H9 (cell line): ENCODE results near the gene SLC37A2. TPM values are rescaled to one million over a fixed set of nuclear protein-coding genes. Genes with fewer than 3 reads are reported as not detected.

Experiments used
- DNase-seq: peaks from one replicate; pipeline ENCODE4 v3.0.0-alpha.2; 2017
- H2AFZ ChIP-seq: one replicate; pipeline ENCODE4 v1.6.1; 2013; ENCODE audit warnings: mild to moderate bottlenecking, low read length, control low read depth, moderate library complexity
- H2AK5ac ChIP-seq: 2 replicates; pipeline ENCODE4 v1.6.1; 2013; ENCODE audit warnings: low read length, control low read depth, mixed read lengths; ENCODE audit not compliant: insufficient read length
- H2BK120ac ChIP-seq: one replicate; pipeline ENCODE4 v1.6.1; 2013; ENCODE audit warnings: low read depth, mild to moderate bottlenecking, low read length, control low read depth, inconsistent platforms; ENCODE audit not compliant: poor library complexity, severe bottlenecking
- H2BK12ac ChIP-seq: 2 replicates; pipeline ENCODE4 v1.6.1; 2013; ENCODE audit warnings: low read length, control low read depth, mixed read lengths, low read depth; ENCODE audit not compliant: insufficient read length
- H2BK15ac ChIP-seq: 2 replicates; pipeline ENCODE4 v1.6.1; 2013; ENCODE audit warnings: low read depth, low read length, control low read depth
- H2BK20ac ChIP-seq: one replicate; pipeline ENCODE4 v1.6.1; 2013; ENCODE audit warnings: low read depth, mild to moderate bottlenecking, low read length, control low read depth, inconsistent platforms; ENCODE audit not compliant: poor library complexity, severe bottlenecking
- H2BK5ac ChIP-seq: 2 replicates; pipeline ENCODE4 v1.6.1; 2013; ENCODE audit warnings: low read length, control low read depth, mixed read lengths; ENCODE audit not compliant: insufficient read length
- H3K14ac ChIP-seq: 2 replicates; pipeline ENCODE4 v1.6.1; 2013; ENCODE audit warnings: low read length, control low read depth; ENCODE audit not compliant: insufficient read depth
- H3K18ac ChIP-seq: 2 replicates; pipeline ENCODE4 v1.6.1; 2013; ENCODE audit warnings: low read depth, mild to moderate bottlenecking, mixed read lengths, low read length, control low read depth; ENCODE audit not compliant: insufficient read length
- H3K23ac ChIP-seq: 2 replicates; pipeline ENCODE4 v1.6.1; 2013; ENCODE audit warnings: low read length, control low read depth, mixed read lengths, low read depth; ENCODE audit not compliant: insufficient read length
- H3K23me2 ChIP-seq: 2 replicates; pipeline ENCODE4 v1.6.1; 2013; ENCODE audit warnings: low read depth, mild to moderate bottlenecking, mixed read lengths, low read length, control low read depth; ENCODE audit not compliant: insufficient read length, poor library complexity, severe bottlenecking
- H3K27ac ChIP-seq: 2 replicates; pipeline ENCODE4 v1.5.1; 2013; ENCODE audit warnings: low read length, control low read depth, mixed read lengths, low read depth; ENCODE audit not compliant: insufficient read length
- H3K27me3 ChIP-seq: 2 replicates; pipeline ENCODE4 v1.6.1; 2013; ENCODE audit warnings: low read length, control low read depth, inconsistent platforms; ENCODE audit not compliant: insufficient read depth
- H3K4ac ChIP-seq: 2 replicates; pipeline ENCODE4 v1.6.1; 2013; ENCODE audit warnings: low read depth, mild to moderate bottlenecking, control low read depth, inconsistent platforms, low read length, moderate library complexity
- H3K4me1 ChIP-seq: 2 replicates; pipeline ENCODE4 v1.6.1; 2013; ENCODE audit warnings: low read length, control low read depth, inconsistent platforms; ENCODE audit not compliant: insufficient read depth
- H3K4me2 ChIP-seq: 2 replicates; pipeline ENCODE4 v1.6.1; 2013; ENCODE audit warnings: low read length, control low read depth, mixed read lengths; ENCODE audit not compliant: insufficient read length, insufficient read depth
- H3K56ac ChIP-seq: 2 replicates; pipeline ENCODE4 v1.6.1; 2013; ENCODE audit warnings: low read depth, mild to moderate bottlenecking, mixed read lengths, low read length, control low read depth; ENCODE audit not compliant: insufficient read length
- H3K79me1 ChIP-seq: 2 replicates; pipeline ENCODE4 v1.6.1; 2013; ENCODE audit warnings: low read depth, mild to moderate bottlenecking, moderate library complexity, low read length, control low read depth, inconsistent platforms; ENCODE audit not compliant: insufficient read depth, poor library complexity, severe bottlenecking
- H3K79me2 ChIP-seq: 2 replicates; pipeline ENCODE4 v1.6.1; 2013; ENCODE audit warnings: low read length, control low read depth, inconsistent platforms; ENCODE audit not compliant: insufficient read depth
- H3K9ac ChIP-seq: 2 replicates; pipeline ENCODE4 v1.6.1; 2013; ENCODE audit warnings: low read length, control low read depth, mixed read lengths; ENCODE audit not compliant: insufficient read length; ENCODE audit errors: extremely low read depth
- H3K9me3 ChIP-seq: one replicate; pipeline ENCODE4 v1.6.1; 2013; ENCODE audit warnings: low read depth, low read length, inconsistent platforms; ENCODE audit not compliant: control insufficient read depth
- H3T11ph ChIP-seq: one replicate; pipeline ENCODE4 v1.6.1; 2013; ENCODE audit warnings: mild to moderate bottlenecking, low read length, control low read depth, inconsistent platforms
- H4K20me1 ChIP-seq: one replicate; pipeline ENCODE4 v1.6.1; 2013; ENCODE audit not compliant: control insufficient read depth, insufficient read length, insufficient read depth
- H4K5ac ChIP-seq: 2 replicates; pipeline ENCODE4 v1.6.1; 2013; ENCODE audit warnings: low read depth, mild to moderate bottlenecking, mixed read lengths, low read length, control low read depth; ENCODE audit not compliant: insufficient read length
- H4K8ac ChIP-seq: replicated peaks from 2 replicates; pipeline ENCODE4 v1.6.1; 2013; ENCODE audit warnings: low read length, control low read depth, mixed read lengths, low read depth; ENCODE audit not compliant: insufficient read length
- H4K91ac ChIP-seq: 2 replicates; pipeline ENCODE4 v1.6.1; 2013; ENCODE audit warnings: low read depth, mild to moderate bottlenecking, moderate library complexity, mixed read lengths, low read length, control low read depth; ENCODE audit not compliant: insufficient read length
- H3K27ac Mint-ChIP-seq, 3 experiments: 2 replicates in 2 of 3; 3 replicates in 1 of 3; pipeline ENCODE4 v1.8.0; 2020 to 2021; ENCODE audit warnings: mixed read lengths in 3 of 3, mild to moderate bottlenecking in 1 of 3, moderate library complexity in 1 of 3
- H3K27me3 Mint-ChIP-seq: 2 replicates; pipeline ENCODE4 v1.8.0; 2021; ENCODE audit warnings: low read depth, mild to moderate bottlenecking, moderate library complexity, mixed read lengths
- H3K36me3 Mint-ChIP-seq, 3 experiments: 2 replicates in 2 of 3; 3 replicates in 1 of 3; pipeline ENCODE4 v1.8.0; 2020 to 2021; ENCODE audit warnings: low read depth in 3 of 3, mixed read lengths in 3 of 3; ENCODE audit not compliant: insufficient read depth in 1 of 3
- H3K4me1 Mint-ChIP-seq, 2 experiments: 2 replicates each; pipeline ENCODE4 v1.8.0; 2020; ENCODE audit warnings: mixed read lengths in 2 of 2
- H3K4me3 Mint-ChIP-seq, 2 experiments: 2 replicates in 1 of 2; 3 replicates in 1 of 2; pipeline ENCODE4 v1.8.0; 2020 to 2021; ENCODE audit warnings: mild to moderate bottlenecking in 2 of 2, mixed read lengths in 2 of 2, moderate library complexity in 1 of 2
- H3K9me3 Mint-ChIP-seq, 2 experiments: 2 replicates in 1 of 2; 3 replicates in 1 of 2; pipeline ENCODE4 v1.8.0; 2020; ENCODE audit warnings: mild to moderate bottlenecking in 2 of 2, mixed read lengths in 2 of 2, moderate library complexity in 1 of 2
- CTCF ChIP-seq: fragments of 200-600 bp; sonication (generic); conservative IDR thresholded peaks from 3 replicates; pipeline ENCODE4 v1.8.0; 2021; ENCODE audit warnings: antibody characterized with exemption, mild to moderate bottlenecking
- WGBS: extraction: QIAGEN DNeasy Blood & Tissue Kit; methylation state at CpG from one replicate; pipeline ENCODE4 v1.1.7; 2013; ENCODE audit warnings: missing lambda C conversion rate, low lambda C conversion rate, mixed read lengths; ENCODE audit not compliant: insufficient read length; ENCODE audit errors: extremely low coverage; 5-methylcytosine and 5-hydroxymethylcytosine counted together
- total RNA-seq: library from RNA; stranded (reverse); gene quantifications from 2 replicates; pipeline ENCODE4 v1.2.1, GENCODE V29; 2021

The SLC37A2 gene
- total RNA-seq, 1 experiment from 2014 or later: 1.2 TPM

- Mint-ChIP-seq H3K4me1 (peaks cover 29 to 30% of the 10 kb centered on the region in 2 experiments), H3K27ac (no peak overlapping the region), H3K4me3 (no peak overlapping the region), H3K9me3 (no peaks in the 10 kb centered on the region), H3K36me3 (peaks cover 2 to 27% (median 7%) of the 10 kb centered on the region in 3 experiments; a peak in 6 of 7 replicates), H3K27me3 (no peaks in the 10 kb centered on the region)
- H3K9me3 ChIP-seq: no peaks in the 10 kb centered on the region
- no peak for TF ChIP-seq CTCF
- H2BK5ac ChIP-seq: no peak overlapping the region
- no peaks in the 10 kb centered on the region for H3K23me2 ChIP-seq
- no peaks in the 10 kb centered on the region for H4K20me1 ChIP-seq
- no peak overlapping the region for H3K27ac ChIP-seq
- H4K8ac ChIP-seq: no peak overlapping the region
- WGBS: no CpG with 5 or more reads among the region's 2 CpGs
- H2BK12ac ChIP-seq: no peak overlapping the region
- H3K79me2 ChIP-seq: no peaks in the 10 kb centered on the region
- H2AK5ac ChIP-seq: no peak overlapping the region
- no peak overlapping the region for H4K91ac ChIP-seq
- H3K56ac ChIP-seq: no peak overlapping the region
- H4K5ac ChIP-seq: no peak overlapping the region
- no peak for DNase-seq
- no peak overlapping the region for H2BK20ac ChIP-seq
- H3K79me1 ChIP-seq: no peaks in the 10 kb centered on the region
- no peaks in the 10 kb centered on the region for H3K27me3 ChIP-seq
- no peak overlapping the region for H3K23ac ChIP-seq
- H2AFZ ChIP-seq: no peak overlapping the region
- no peak overlapping the region for H3T11ph ChIP-seq
- H2BK15ac ChIP-seq: no peak overlapping the region
- H3K4me1 ChIP-seq: no peaks in the 10 kb centered on the region; the same call in 1 of the 2 replicates
- no peak overlapping the region for H3K4ac ChIP-seq
- no peak overlapping the region for H3K9ac ChIP-seq
- no peak overlapping the region for H2BK120ac ChIP-seq
- no peak overlapping the region for H3K4me2 ChIP-seq
- no peak overlapping the region for H3K18ac ChIP-seq
- no peak overlapping the region for H3K14ac ChIP-seq
These were observed 31.6 kb downstream of the SLC37A2 start for GRCh38 chr11:125094731-125095130.
